ENCODE data around the gene ANKRD34A. TPM values are rescaled to one million over a fixed set of nuclear protein-coding genes. Genes with fewer than 3 reads are reported as not detected.

Gene ANKRD34A
- total and polyA plus RNA-seq, 2 donors (not counting 1 experiment from before 2014, with no cell fraction given) = 1.2 to 1.9 TPM

GRCh38 chr1:145942871-145943270 is 21.5 kb downstream of the ANKRD34A start:
- no peak overlapping the region for H3K4me3 ChIP-seq (replicated peaks in 1 of 4; ENCODE audit: control extremely low read depth in 1 of 4, insufficient read depth in 1 of 4, low read depth in 3 of 4, low read length in 4 of 4)
- no peak overlapping the region for H3K27ac ChIP-seq (ENCODE audit: insufficient read depth, low read length)
- no peaks in the 10 kb centered on the region for H3K36me3 ChIP-seq (ENCODE audit: control insufficient read depth, insufficient read depth, low read length)
- DNase-seq (ENCODE audit: low read depth in 2 of 2) = no peak
- H3K79me2 ChIP-seq (ENCODE audit: control insufficient read depth, insufficient read depth, low read length) = no peaks in the 10 kb centered on the region
- no peaks in the 10 kb centered on the region for H3K27me3 ChIP-seq (ENCODE audit: control insufficient read depth, insufficient read depth, low read length)
- no peaks in the 10 kb centered on the region for H3K4me1 ChIP-seq (ENCODE audit: control insufficient read depth, extremely low read depth, insufficient read depth, low read length)
- no peak overlapping the region for H3K4me2 ChIP-seq (ENCODE audit: extremely low read depth, insufficient read depth, low read length)
- no peak overlapping the region for H3K9ac ChIP-seq (ENCODE audit: insufficient read depth, low read length)
- TF ChIP-seq EZH2 (IDR thresholded peaks at IDR 0.05; ENCODE audit: low read length, missing control alignments) = no peak
- no peak for TF ChIP-seq CTCF (conservative IDR thresholded peaks at IDR 0.05 in 1 of 2, IDR thresholded peaks at IDR 0.05 in 1 of 2; ENCODE audit: low read depth in 1 of 2, low read length in 2 of 2)
- H3K9me3 ChIP-seq (ENCODE audit: control insufficient read depth, insufficient read depth, low read depth, low read length) = no peaks in the 10 kb centered on the region
- no peak overlapping the region for H2AFZ ChIP-seq (ENCODE audit: low read length)
- no peaks in the 10 kb centered on the region for H4K20me1 ChIP-seq (ENCODE audit: control insufficient read depth, extremely low read depth, insufficient read depth, low read length)

GRCh38 chr1:145942405-145942804 is 22.0 kb downstream of the ANKRD34A start:
- no peaks in the 10 kb centered on the region for H3K79me2 ChIP-seq (ENCODE audit: control insufficient read depth, insufficient read depth, low read length)
- no peaks in the 10 kb centered on the region for H3K36me3 ChIP-seq (ENCODE audit: control insufficient read depth, insufficient read depth, low read length)
- DNase-seq (ENCODE audit: low read depth in 2 of 2) = no peak
- no peaks in the 10 kb centered on the region for H3K4me1 ChIP-seq (ENCODE audit: control insufficient read depth, extremely low read depth, insufficient read depth, low read length)
- H4K20me1 ChIP-seq (ENCODE audit: control insufficient read depth, extremely low read depth, insufficient read depth, low read length) = no peaks in the 10 kb centered on the region
- H3K27me3 ChIP-seq (ENCODE audit: control insufficient read depth, insufficient read depth, low read length) = no peaks in the 10 kb centered on the region
- no peak overlapping the region for H3K4me3 ChIP-seq (replicated peaks in 1 of 4; ENCODE audit: control extremely low read depth in 1 of 4, insufficient read depth in 1 of 4, low read depth in 3 of 4, low read length in 4 of 4)
- H2AFZ ChIP-seq (ENCODE audit: low read length) = no peak overlapping the region
- no peak overlapping the region for H3K9ac ChIP-seq (ENCODE audit: insufficient read depth, low read length)
- no peak overlapping the region for H3K27ac ChIP-seq (ENCODE audit: insufficient read depth, low read length)
- no peak for TF ChIP-seq CTCF (conservative IDR thresholded peaks at IDR 0.05 in 1 of 2, IDR thresholded peaks at IDR 0.05 in 1 of 2; ENCODE audit: low read depth in 1 of 2, low read length in 2 of 2)
- TF ChIP-seq EZH2 (IDR thresholded peaks at IDR 0.05; ENCODE audit: low read length, missing control alignments) = no peak
- H3K4me2 ChIP-seq (ENCODE audit: extremely low read depth, insufficient read depth, low read length) = no peak overlapping the region
- no peaks in the 10 kb centered on the region for H3K9me3 ChIP-seq (ENCODE audit: control insufficient read depth, insufficient read depth, low read depth, low read length)

- H3K4me2 ChIP-seq (ENCODE audit: extremely low read depth, insufficient read depth, low read length) = no peak overlapping the region
- H3K4me3 ChIP-seq (replicated peaks in 1 of 4; ENCODE audit: control extremely low read depth in 1 of 4, insufficient read depth in 1 of 4, low read depth in 3 of 4, low read length in 4 of 4) = no peak overlapping the region
- H3K9me3 ChIP-seq (ENCODE audit: control insufficient read depth, insufficient read depth, low read depth, low read length) = no peaks in the 10 kb centered on the region
- no peak overlapping the region for H3K27ac ChIP-seq (ENCODE audit: insufficient read depth, low read length)
- H3K4me1 ChIP-seq (ENCODE audit: control insufficient read depth, extremely low read depth, insufficient read depth, low read length) = no peaks in the 10 kb centered on the region
- H3K9ac ChIP-seq (ENCODE audit: insufficient read depth, low read length) = no peak overlapping the region
- no peak for DNase-seq (ENCODE audit: low read depth in 2 of 2)
- no peak for TF ChIP-seq CTCF (conservative IDR thresholded peaks at IDR 0.05 in 1 of 2, IDR thresholded peaks at IDR 0.05 in 1 of 2; ENCODE audit: low read depth in 1 of 2, low read length in 2 of 2)
- TF ChIP-seq EZH2 (IDR thresholded peaks at IDR 0.05; ENCODE audit: low read length, missing control alignments) = no peak
- H3K27me3 ChIP-seq (ENCODE audit: control insufficient read depth, insufficient read depth, low read length) = no peaks in the 10 kb centered on the region
- H3K79me2 ChIP-seq (ENCODE audit: control insufficient read depth, insufficient read depth, low read length) = no peaks in the 10 kb centered on the region
- peaks cover 5% of the 10 kb centered on the region for H3K36me3 ChIP-seq (ENCODE audit: control insufficient read depth, insufficient read depth, low read length)
- H4K20me1 ChIP-seq (ENCODE audit: control insufficient read depth, extremely low read depth, insufficient read depth, low read length) = no peaks in the 10 kb centered on the region
- no peak overlapping the region for H2AFZ ChIP-seq (ENCODE audit: low read length)
Observed at GRCh38 chr1:145937436-145937835, 26.9 kb downstream of the ANKRD34A start.

Measured in fibroblast of lung (primary cell).